Measurements from ENCODE around the gene CASD1. TPM values are rescaled to one million over a fixed set of nuclear protein-coding genes. Genes with fewer than 3 reads are reported as not detected.

CASD1 gene
- total RNA-seq, 1 donor from 2014 or later = 13.0 TPM

DNA sequence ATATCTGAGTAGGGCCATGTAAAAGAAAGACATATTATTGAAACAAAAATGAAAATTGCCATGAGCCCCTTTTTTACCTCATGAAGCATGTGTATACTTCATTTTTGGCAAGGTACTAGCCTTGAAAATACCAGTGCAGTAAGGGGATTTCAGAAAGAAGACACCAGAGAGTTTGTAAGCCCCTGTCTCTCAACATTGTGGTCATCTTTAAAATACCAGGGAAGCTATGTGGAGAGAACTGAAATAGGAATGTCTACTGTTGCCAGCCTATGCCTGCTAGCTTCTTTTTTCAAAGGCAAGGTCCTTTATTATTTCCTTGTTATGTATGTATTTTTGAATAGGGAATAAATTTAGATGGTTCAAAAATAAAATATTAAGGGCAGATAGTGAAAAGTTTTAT, 57.8 kb downstream of the CASD1 start:
- H3K4me3 ChIP-seq (ENCODE audit: insufficient read depth, low read depth, low read length) = no peak overlapping the region
- DNase-seq (ENCODE audit: low read depth) (peak; percentile 6), FAIRE-seq (no peak)
- peaks cover 5% of the 10 kb centered on the region for H3K36me3 Mint-ChIP-seq (ENCODE audit: low read depth, unreplicated experiment)
- no peaks in the 10 kb centered on the region for H4K20me1 ChIP-seq (ENCODE audit: insufficient read depth, low read length)
- TF ChIP-seq EZH2 (IDR thresholded peaks at IDR 0.05; ENCODE audit: insufficient read depth, low read length) = no peak
- no peak for TF ChIP-seq CTCF (IDR thresholded peaks at IDR 0.05; ENCODE audit: insufficient read depth, low read depth, low read length)
- no peak overlapping the region for H3K9ac ChIP-seq (ENCODE audit: low read length)
- H3K79me2 ChIP-seq (ENCODE audit: insufficient read depth, low read length) = no peaks in the 10 kb centered on the region
- no peak overlapping the region for H3K27ac ChIP-seq (ENCODE audit: low read depth, low read length)
- H2AFZ ChIP-seq (ENCODE audit: low read depth, low read length) = no peak overlapping the region
- no peaks in the 10 kb centered on the region for H3K9me3 ChIP-seq (ENCODE audit: insufficient read depth, low read depth, low read length)
- H3K4me3 Mint-ChIP-seq (ENCODE audit: unreplicated experiment) = no peak overlapping the region
- H3K27me3 Mint-ChIP-seq (ENCODE audit: low read depth, unreplicated experiment) = no peaks in the 10 kb centered on the region
- no peak overlapping the region for H3K4me2 ChIP-seq (ENCODE audit: low read length)
- no peaks in the 10 kb centered on the region for H3K9me3 Mint-ChIP-seq (ENCODE audit: unreplicated experiment)
- H3K36me3 ChIP-seq (ENCODE audit: insufficient read depth, low read length) = no peaks in the 10 kb centered on the region
- no peaks in the 10 kb centered on the region for H3K27me3 ChIP-seq (ENCODE audit: insufficient read depth, low read length)
- H3K4me1 Mint-ChIP-seq (ENCODE audit: low read depth, unreplicated experiment) = peaks cover 12% of the 10 kb centered on the region
- H3K27ac Mint-ChIP-seq (ENCODE audit: unreplicated experiment) = no peak overlapping the region
- no peaks in the 10 kb centered on the region for H3K4me1 ChIP-seq (ENCODE audit: insufficient read depth, low read length)

GRCh38 chr7:94571816-94572215, 62.2 kb downstream of the CASD1 start:
- Histone ChIP-seq H3K36me3 (ENCODE audit: insufficient read depth, low read length) (no peaks in the 10 kb centered on the region), H2AFZ (ENCODE audit: low read depth, low read length) (no peak overlapping the region), H3K4me3 (ENCODE audit: insufficient read depth, low read depth, low read length) (no peak overlapping the region), H4K20me1 (ENCODE audit: insufficient read depth, low read length) (no peaks in the 10 kb centered on the region), H3K9ac (ENCODE audit: low read length) (no peak overlapping the region), H3K9me3 (ENCODE audit: insufficient read depth, low read depth, low read length) (no peaks in the 10 kb centered on the region), H3K4me1 (ENCODE audit: insufficient read depth, low read length) (no peaks in the 10 kb centered on the region), H3K27me3 (ENCODE audit: insufficient read depth, low read length) (no peaks in the 10 kb centered on the region), H3K4me2 (ENCODE audit: low read length) (no peak overlapping the region), H3K79me2 (ENCODE audit: insufficient read depth, low read length) (no peaks in the 10 kb centered on the region), H3K27ac (ENCODE audit: low read depth, low read length) (no peak overlapping the region)
- DNase-seq (ENCODE audit: low read depth) = no peak
- no peak overlapping the region for H3K27ac Mint-ChIP-seq (ENCODE audit: unreplicated experiment)
- H3K27me3 Mint-ChIP-seq (ENCODE audit: low read depth, unreplicated experiment) = no peaks in the 10 kb centered on the region
- H3K36me3 Mint-ChIP-seq (ENCODE audit: low read depth, unreplicated experiment) = peaks cover 23% of the 10 kb centered on the region
- H3K4me1 Mint-ChIP-seq (ENCODE audit: low read depth, unreplicated experiment) = peaks cover 5% of the 10 kb centered on the region
- TF ChIP-seq CTCF (IDR thresholded peaks at IDR 0.05; ENCODE audit: insufficient read depth, low read depth, low read length) = no peak
- no peak for TF ChIP-seq EZH2 (IDR thresholded peaks at IDR 0.05; ENCODE audit: insufficient read depth, low read length)
- no peak overlapping the region for H3K4me3 Mint-ChIP-seq (ENCODE audit: unreplicated experiment)
- H3K9me3 Mint-ChIP-seq (ENCODE audit: unreplicated experiment) = peaks cover 28% of the 10 kb centered on the region
- no peak for FAIRE-seq

DNA sequence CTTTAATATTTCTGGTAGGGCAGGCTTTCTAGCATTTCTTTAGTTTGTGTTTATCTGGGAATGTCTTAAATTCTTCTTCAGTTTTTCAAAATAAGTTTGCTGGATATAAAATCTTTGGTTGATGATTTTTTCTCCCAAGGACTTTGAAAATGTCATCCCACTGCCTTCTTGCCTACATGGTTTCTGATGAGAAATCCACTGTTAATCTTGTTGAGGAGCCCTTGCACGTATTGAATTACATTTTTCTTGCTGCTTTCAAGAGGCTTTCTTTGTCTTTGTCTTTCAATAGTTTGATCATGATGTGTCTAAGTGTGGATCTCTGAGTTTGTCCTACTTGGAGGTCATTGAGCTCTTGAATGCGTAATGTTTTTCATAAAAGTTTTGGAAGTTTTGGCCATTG, 66.0 kb downstream of the CASD1 start:
- H3K9me3 Mint-ChIP-seq (ENCODE audit: unreplicated experiment) = peaks cover 28% of the 10 kb centered on the region
- Histone ChIP-seq H3K36me3 (ENCODE audit: insufficient read depth, low read length) (no peaks in the 10 kb centered on the region), H3K79me2 (ENCODE audit: insufficient read depth, low read length) (no peaks in the 10 kb centered on the region), H3K4me3 (ENCODE audit: insufficient read depth, low read depth, low read length) (no peak overlapping the region), H4K20me1 (ENCODE audit: insufficient read depth, low read length) (no peaks in the 10 kb centered on the region), H3K9me3 (ENCODE audit: insufficient read depth, low read depth, low read length) (no peaks in the 10 kb centered on the region), H3K9ac (ENCODE audit: low read length) (no peak overlapping the region), H3K27ac (ENCODE audit: low read depth, low read length) (no peak overlapping the region), H3K4me1 (ENCODE audit: insufficient read depth, low read length) (no peaks in the 10 kb centered on the region), H2AFZ (ENCODE audit: low read depth, low read length) (no peak overlapping the region), H3K4me2 (ENCODE audit: low read length) (no peak overlapping the region), H3K27me3 (ENCODE audit: insufficient read depth, low read length) (no peaks in the 10 kb centered on the region)
- TF ChIP-seq EZH2 (IDR thresholded peaks at IDR 0.05; ENCODE audit: insufficient read depth, low read length) = no peak
- TF ChIP-seq CTCF (IDR thresholded peaks at IDR 0.05; ENCODE audit: insufficient read depth, low read depth, low read length) = no peak
- H3K4me3 Mint-ChIP-seq (ENCODE audit: unreplicated experiment) = no peak overlapping the region
- no peak overlapping the region for H3K27ac Mint-ChIP-seq (ENCODE audit: unreplicated experiment)
- no peak for DNase-seq (ENCODE audit: low read depth)
- H3K4me1 Mint-ChIP-seq (ENCODE audit: low read depth, unreplicated experiment) = peaks cover 1% of the 10 kb centered on the region
- FAIRE-seq = no peak
- peaks cover 23% of the 10 kb centered on the region for H3K36me3 Mint-ChIP-seq (ENCODE audit: low read depth, unreplicated experiment)
- no peaks in the 10 kb centered on the region for H3K27me3 Mint-ChIP-seq (ENCODE audit: low read depth, unreplicated experiment)
